Activated naive CD4-positive, alpha-beta T cell treated with anti-CD3 and anti-CD28 coated beads for 36 hours (primary cell): ENCODE results near the gene KDM1A. TPM values are rescaled to one million over a fixed set of nuclear protein-coding genes. Genes with fewer than 3 reads are reported as not detected.
A peak's percentile ranks its signal among the peaks of the same experiment; 100 is the strongest.

Source experiments
- CTCF ChIA-PET: fragments of 350-600 bp; sonication (Branson Sonifier 250); formaldehyde crosslinking; loops from one replicate; lab custom pipeline; 2021; ENCODE audit warnings: antibody characterized with exemption; lab: Charles Lee
- DNase-seq: peaks from one replicate; pipeline ENCODE4 v3.0.0-alpha.2; 2020
- H3K27ac Mint-ChIP-seq: one replicate; pipeline ENCODE4 v1.8.0; 2021; ENCODE audit warnings: mild to moderate bottlenecking, mixed read lengths
- H3K27me3 Mint-ChIP-seq: one replicate; pipeline ENCODE4 v1.8.0; 2021; ENCODE audit warnings: low read depth, mixed read lengths
- H3K36me3 Mint-ChIP-seq: one replicate; pipeline ENCODE4 v1.8.0; 2021; ENCODE audit warnings: low read depth, mixed read lengths
- H3K4me1 Mint-ChIP-seq: one replicate; pipeline ENCODE4 v1.8.0; 2021; ENCODE audit warnings: low read depth, mixed read lengths
- H3K4me3 Mint-ChIP-seq: one replicate; pipeline ENCODE4 v1.8.0; 2021; ENCODE audit warnings: mild to moderate bottlenecking, moderate library complexity, mixed read lengths
- H3K9me3 Mint-ChIP-seq: one replicate; pipeline ENCODE4 v1.8.0; 2021; ENCODE audit warnings: mixed read lengths
- intact Hi-C: fragments of 100-400 bp; cut with micrococcal nuclease; formaldehyde crosslinking; loops from one replicate; pipeline ENCODE4 v1.15.1; 2023
- total RNA-seq, 2 experiments: library from RNA; stranded (reverse); gene quantifications; one replicate each; pipeline ENCODE4 v1.2.3, GENCODE V29; 2021

Gene KDM1A
- total RNA-seq, 2 experiments from 2014 or later, result 59.7 to 62.6 TPM

DNA sequence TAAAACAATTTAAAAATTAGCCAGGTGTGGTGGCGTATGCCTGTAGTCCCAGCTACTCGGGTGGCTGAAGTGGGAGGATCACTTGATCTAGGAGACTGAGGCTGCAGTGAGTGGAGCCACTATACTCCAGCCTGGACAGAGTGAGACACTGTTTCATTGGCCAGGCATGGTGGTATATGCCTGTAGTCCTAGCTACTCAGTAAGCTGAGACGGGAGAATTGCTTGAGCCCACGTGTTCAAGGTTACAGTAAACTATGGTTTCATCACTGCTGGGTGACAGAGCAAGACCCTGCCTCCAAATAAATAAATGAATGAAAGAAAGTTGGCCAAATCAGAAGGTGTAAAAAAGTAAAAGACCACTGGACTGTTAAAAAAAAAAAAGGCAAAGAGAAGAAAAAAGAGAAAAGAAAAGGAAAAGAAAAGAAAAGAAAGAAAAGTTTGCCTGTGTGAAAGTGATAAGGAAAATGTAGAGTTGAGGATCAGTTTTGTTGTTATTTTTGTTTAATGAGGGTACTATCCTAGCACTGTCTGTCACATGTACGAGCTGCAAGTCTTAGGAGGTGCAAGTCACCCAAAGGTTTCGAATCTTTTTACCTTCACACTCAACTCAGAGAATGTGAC is 97.1 kb downstream of the KDM1A start:
- Mint-ChIP-seq H3K9me3 (no peaks in the 10 kb centered on the region), H3K27me3 (no peaks in the 10 kb centered on the region), H3K4me3 (no peak overlapping the region), H3K4me1 (peaks cover 65% of the 10 kb centered on the region), H3K27ac (no peak overlapping the region), H3K36me3 (no peaks in the 10 kb centered on the region)
- intact Hi-C loops, result no loop called here
- no peak for DNase-seq
- CTCF ChIA-PET, result interaction anchor here (1.1 kb wide), 1 partner anchor 16 kb away, joined by 3 read pairs; no protein-coding TSS in a partner anchor

DNA sequence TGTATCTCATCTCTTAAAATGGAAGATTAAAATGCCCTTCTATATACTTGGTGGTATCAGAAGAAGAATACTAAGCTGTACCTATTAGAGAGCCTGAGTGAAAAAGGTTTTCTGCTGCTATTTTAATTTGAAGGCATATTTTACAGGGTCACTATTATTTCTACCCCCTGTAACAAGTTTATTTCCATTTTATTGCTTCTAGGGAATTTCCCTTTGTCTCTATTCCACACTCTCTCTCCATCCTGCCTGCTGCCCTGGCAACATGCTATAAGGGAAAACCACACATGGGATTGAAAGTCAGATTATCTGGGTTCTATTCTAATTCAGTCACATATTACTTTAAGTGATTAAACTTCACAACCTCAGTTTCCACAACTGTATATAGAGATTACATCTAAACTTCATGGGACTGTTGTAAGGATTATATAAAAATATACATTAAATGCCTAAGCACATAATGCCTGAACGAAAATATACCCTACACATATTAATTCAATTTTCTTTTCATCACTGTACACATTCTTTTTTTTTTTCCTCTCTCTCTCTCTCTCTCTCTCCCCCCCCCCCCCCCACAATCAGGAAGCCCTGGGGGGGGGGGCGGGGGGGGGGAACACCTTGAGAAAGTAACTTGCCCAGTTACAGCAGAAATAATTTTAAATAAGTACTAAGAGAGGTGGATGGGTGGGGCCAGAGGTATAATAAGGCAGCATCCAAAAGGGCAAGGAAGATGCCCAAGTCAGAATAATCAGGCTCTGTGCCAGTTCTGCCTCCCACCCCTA is 97.8 kb downstream of the KDM1A start:
- Mint-ChIP-seq H3K27me3 (no peaks in the 10 kb centered on the region), H3K27ac (no peak overlapping the region), H3K4me1 (peaks cover 58% of the 10 kb centered on the region), H3K4me3 (no peak overlapping the region), H3K9me3 (no peaks in the 10 kb centered on the region), H3K36me3 (no peaks in the 10 kb centered on the region)
- CTCF ChIA-PET, result interaction anchor here (0.5 kb wide), 1 partner anchor 28 kb away, joined by 3 read pairs; no protein-coding TSS in a partner anchor
- no peak for DNase-seq
- intact Hi-C loops, result no loop called here

DNA sequence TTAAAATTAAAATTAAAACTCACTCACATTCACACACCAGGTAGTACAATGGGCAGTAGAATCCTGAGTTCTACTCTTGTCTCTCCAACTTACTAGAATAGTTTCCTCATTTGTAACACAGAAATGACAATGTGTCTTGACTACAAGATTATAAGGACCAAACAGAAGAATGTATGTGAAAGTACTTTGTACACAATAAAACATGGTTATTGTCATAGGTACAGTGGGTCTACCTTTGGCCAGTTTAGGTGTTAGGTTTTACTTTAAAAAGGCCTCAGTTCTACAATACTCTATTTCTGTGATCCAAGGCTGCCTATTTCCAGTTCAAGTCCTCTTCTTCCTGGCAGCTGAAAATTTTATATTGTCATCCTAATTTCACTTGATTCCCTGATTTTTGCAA is 99.1 kb downstream of the KDM1A start:
- intact Hi-C loops, result loop anchor here (2.0 kb wide), 1 partner anchor 16 kb away; no protein-coding TSS in a partner anchor
- Mint-ChIP-seq H3K27me3 (no peaks in the 10 kb centered on the region), H3K36me3 (no peaks in the 10 kb centered on the region), H3K27ac (no peak overlapping the region), H3K4me1 (peaks cover 52% of the 10 kb centered on the region), H3K4me3 (no peak overlapping the region), H3K9me3 (no peaks in the 10 kb centered on the region)
- CTCF ChIA-PET, result interaction anchor here (1.8 to 3.1 kb wide), 2 partner anchors 19 to 65 kb away, joined by 9 to 25 read pairs; no protein-coding TSS in a partner anchor
- no peak for DNase-seq

DNA sequence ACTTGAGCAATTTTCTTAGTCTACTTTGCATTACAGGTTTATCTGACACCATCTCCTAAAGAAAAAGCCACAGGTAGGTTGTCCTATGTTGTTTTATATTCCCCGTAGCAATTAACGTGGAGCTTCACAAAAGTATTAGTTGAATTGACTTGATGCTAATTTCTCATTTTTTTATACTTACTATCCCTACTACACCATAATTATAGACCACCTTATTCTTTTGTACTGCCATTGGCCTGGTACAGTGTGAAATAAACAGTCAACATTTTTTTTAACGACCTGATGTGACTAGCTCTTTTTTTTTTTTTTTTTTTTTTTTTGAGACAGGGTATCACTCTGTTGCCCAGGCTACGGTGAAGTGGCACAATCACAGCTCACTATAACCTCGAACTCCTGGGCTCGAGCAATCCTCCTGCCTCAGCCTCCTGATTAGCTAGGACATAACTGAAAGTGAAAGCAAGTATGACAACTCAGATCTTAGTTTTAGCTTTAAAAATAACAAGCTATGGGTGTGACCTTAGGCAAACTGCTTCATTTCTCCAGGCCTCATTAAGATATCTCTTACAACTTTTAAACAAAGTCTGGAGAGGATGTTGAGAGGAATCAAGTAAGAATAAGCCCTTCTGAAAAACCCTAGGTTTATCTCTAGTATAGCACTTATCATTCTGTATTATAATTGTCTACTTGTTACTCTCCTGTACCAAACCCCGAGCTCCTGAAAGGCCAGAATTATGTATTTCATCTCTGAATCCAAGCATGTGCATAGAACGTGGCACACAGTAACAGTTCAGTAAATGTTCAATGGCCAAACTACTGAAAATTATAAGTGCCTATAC is 99.9 kb downstream of the KDM1A start:
- H3K4me1 Mint-ChIP-seq, result peaks cover 52% of the 10 kb centered on the region
- intact Hi-C loops, result loop anchor here (2.0 kb wide), 1 partner anchor 16 kb away; no protein-coding TSS in a partner anchor
- peak; percentile 64 for DNase-seq

DNA sequence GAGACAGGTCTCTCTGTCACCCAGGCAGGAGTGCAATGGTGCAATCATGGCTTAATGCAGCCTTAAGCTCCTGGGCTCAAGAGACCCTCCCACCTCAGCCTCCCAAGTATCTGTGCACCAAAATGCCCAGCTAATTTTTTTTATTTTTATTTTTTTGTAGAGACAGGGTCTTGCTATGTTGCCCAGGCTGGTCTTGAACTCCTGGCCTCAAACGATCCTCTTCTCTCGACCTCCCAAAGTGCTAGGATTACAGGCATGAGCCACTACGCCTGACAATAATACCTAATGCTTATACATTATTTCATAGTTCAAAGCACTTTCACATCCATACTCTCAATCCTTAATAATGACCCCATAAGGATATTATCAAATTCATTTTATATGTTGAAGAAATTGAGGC is 101.1 kb downstream of the KDM1A start:
- no peaks in the 10 kb centered on the region for H3K36me3 Mint-ChIP-seq
- CTCF ChIA-PET, result interaction anchor here (1.4 to 3.1 kb wide), 3 partner anchors 10 to 63 kb away, joined by 3 to 25 read pairs (median 9); no protein-coding TSS in a partner anchor
- peaks cover 56% of the 10 kb centered on the region for H3K4me1 Mint-ChIP-seq
- H3K27ac Mint-ChIP-seq, result no peak overlapping the region
- intact Hi-C loops, result no loop called here
- H3K4me3 Mint-ChIP-seq, result no peak overlapping the region
- no peaks in the 10 kb centered on the region for H3K27me3 Mint-ChIP-seq
- no peaks in the 10 kb centered on the region for H3K9me3 Mint-ChIP-seq
- no peak for DNase-seq

More for the DNA sequence above, 99.9 kb downstream of the KDM1A start:
- CTCF ChIA-PET, result interaction anchor here (1.0 to 3.1 kb wide), 3 partner anchors 9 to 65 kb away, joined by 4 to 25 read pairs (median 9); no protein-coding TSS in a partner anchor
- Mint-ChIP-seq H3K36me3 (no peaks in the 10 kb centered on the region), H3K27me3 (no peaks in the 10 kb centered on the region), H3K9me3 (no peaks in the 10 kb centered on the region), H3K4me3 (peak overlapping the region; percentile 4), H3K27ac (peak overlapping the region; percentile 21)

DNA sequence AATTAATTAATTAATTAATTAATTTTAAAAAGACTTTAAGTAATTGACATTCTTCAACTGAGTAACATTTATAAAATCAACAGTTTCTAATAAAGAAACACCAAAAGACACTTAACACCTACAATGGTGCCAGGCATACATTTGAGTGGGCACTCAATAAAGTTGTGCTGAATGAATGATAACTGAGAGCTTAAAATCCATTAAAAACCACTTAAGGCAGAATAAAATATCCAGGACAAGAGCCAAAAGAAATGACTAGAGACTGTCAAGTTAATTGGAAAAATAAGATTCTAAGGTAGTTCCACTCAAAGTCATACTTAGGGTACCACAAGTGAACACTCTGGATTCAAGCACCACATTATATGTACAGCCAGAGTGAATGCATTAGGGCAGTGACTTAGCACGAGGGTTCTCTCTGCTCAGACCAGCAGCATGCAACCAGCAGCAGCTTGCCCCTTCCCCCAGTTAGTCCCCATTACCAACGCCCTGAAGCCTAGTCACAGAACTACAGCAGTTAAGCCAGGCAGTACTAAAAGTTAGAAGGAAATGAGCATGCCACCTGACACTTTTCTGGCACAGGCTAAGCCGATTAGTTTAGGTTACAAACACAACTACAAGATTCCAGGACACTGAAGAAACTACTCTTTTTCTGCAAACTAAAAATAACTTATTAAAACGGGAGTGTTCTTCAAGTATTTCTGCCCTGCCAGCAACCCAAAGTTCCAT is 102.9 kb downstream of the KDM1A start:
- H3K4me1 Mint-ChIP-seq, result peaks cover 61% of the 10 kb centered on the region
- no peaks in the 10 kb centered on the region for H3K36me3 Mint-ChIP-seq
- no peak overlapping the region for H3K27ac Mint-ChIP-seq
- no peak overlapping the region for H3K4me3 Mint-ChIP-seq
- H3K9me3 Mint-ChIP-seq, result no peaks in the 10 kb centered on the region
- no peaks in the 10 kb centered on the region for H3K27me3 Mint-ChIP-seq
- DNase-seq, result no peak
- CTCF ChIA-PET, result no interaction called here
- intact Hi-C loops, result no loop called here

DNA sequence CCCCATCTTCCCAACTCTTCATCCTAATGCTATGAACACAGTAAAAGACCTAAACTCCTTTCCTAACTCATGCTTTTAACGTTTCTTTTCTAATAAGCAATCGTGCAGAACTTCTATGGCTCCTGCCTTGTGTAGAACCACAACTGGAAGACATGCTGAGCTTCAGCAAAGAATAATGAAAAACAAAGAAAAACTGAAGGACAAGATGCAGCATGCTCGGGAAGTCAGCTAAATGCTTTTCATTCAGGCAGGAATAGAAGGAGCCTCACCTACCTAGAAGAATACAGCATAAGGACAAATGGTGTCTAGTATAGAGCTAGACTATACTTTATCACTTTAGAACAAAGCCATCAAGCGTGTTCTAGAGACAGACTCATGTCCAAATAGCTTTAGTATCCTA is 103.5 kb downstream of the KDM1A start:
- no peaks in the 10 kb centered on the region for H3K36me3 Mint-ChIP-seq

DNA sequence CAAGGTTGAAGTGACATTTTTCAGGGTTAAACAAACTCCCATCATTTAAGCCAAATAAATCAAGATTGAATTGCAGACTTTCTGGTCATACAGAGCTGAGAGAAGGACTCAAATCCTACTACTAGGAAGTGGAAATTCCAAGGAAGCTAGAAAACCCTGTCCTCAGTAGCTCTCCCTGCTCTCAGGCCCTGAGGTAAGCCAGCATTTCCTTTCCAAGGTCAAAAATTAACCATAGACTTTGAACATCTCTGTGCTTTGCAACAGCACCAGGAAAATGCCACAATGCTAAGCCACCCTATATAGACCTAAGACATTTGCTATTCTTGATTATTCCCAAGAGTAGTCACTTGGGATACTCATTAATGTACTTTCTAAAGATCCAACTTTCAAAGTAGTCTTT is 104.3 kb downstream of the KDM1A start:
- intact Hi-C loops, result no loop called here
- CTCF ChIA-PET, result interaction anchor here (0.9 to 2.6 kb wide), 2 partner anchors 59 to 61 kb away, joined by 7 read pairs; no protein-coding TSS in a partner anchor
- Mint-ChIP-seq H3K4me3 (no peak overlapping the region), H3K27me3 (no peaks in the 10 kb centered on the region), H3K27ac (no peak overlapping the region), H3K4me1 (peaks cover 54% of the 10 kb centered on the region), H3K36me3 (no peaks in the 10 kb centered on the region), H3K9me3 (no peaks in the 10 kb centered on the region)
- no peak for DNase-seq

More for the DNA sequence above, 103.5 kb downstream of the KDM1A start:
- intact Hi-C loops, result no loop called here
- CTCF ChIA-PET, result interaction anchor here (2.6 kb wide), 1 partner anchor 61 kb away, joined by 7 read pairs; no protein-coding TSS in a partner anchor
- no peak for DNase-seq
- Mint-ChIP-seq H3K4me3 (no peak overlapping the region), H3K9me3 (no peaks in the 10 kb centered on the region), H3K4me1 (peaks cover 57% of the 10 kb centered on the region), H3K27ac (no peak overlapping the region), H3K27me3 (no peaks in the 10 kb centered on the region)

DNA sequence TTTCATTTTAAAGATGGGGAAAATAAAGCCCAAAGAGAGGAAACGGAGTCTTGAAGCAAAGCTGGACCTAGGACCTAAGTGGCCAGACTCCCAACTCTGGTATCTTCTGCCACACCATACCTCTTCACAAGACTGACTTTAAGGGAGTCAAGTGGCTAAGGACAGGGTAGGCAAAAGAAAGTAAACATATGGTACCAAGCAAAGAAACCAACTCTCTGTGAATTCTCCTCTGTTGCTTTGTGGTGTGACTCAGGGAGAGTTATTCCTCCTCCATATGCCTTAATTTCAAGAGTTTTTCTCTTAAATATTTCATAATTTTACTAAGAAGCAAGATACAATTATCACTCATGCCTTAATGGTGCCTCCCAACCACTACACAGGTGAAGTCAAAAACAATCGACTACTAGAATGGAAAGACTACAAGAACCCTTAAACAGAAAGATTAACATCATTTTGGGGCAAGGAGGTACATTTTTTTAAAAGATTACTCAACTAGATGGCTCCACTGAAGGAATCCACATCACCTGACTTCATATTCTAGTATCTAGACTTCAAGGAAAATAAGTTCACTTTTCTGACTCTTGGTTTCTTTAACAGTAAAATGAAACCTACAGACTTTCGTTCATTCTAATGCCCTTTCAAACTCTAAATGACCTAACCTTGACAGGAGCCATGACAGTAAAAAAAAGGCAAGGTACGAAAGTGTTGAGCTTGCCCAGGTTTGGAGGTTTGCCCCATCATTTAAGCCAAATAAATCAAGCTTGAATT is 105.2 kb downstream of the KDM1A start:
- peaks cover 45% of the 10 kb centered on the region for H3K4me1 Mint-ChIP-seq
- CTCF ChIA-PET, result interaction anchor here (2.6 kb wide), 1 partner anchor 60 kb away, joined by 7 read pairs; no protein-coding TSS in a partner anchor
- no peaks in the 10 kb centered on the region for H3K36me3 Mint-ChIP-seq
- intact Hi-C loops, result no loop called here
- H3K27me3 Mint-ChIP-seq, result no peaks in the 10 kb centered on the region
- H3K27ac Mint-ChIP-seq, result peak overlapping the region; percentile 37
- no peak for DNase-seq
- H3K9me3 Mint-ChIP-seq, result no peaks in the 10 kb centered on the region
- H3K4me3 Mint-ChIP-seq, result no peak overlapping the region

DNA sequence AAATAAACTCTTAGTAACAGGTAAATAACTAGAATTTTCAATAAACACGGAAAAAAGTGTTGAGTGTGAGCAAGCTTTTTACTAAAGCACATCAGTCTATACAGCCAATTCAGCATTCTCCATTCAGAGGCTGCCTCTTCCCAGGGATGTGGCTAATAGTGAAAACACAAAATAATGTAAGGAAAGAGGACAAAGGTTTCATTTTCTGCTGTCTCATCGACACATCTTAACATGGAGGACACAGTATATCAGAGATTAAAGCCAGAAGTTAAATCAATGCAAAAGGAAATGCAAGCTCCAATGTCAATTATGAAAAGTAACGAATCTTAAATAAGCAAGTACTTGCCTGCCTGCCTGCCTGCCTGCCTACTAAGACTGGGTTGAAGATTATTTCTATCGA is 106.2 kb downstream of the KDM1A start:
- no peaks in the 10 kb centered on the region for H3K36me3 Mint-ChIP-seq
- peaks cover 40% of the 10 kb centered on the region for H3K4me1 Mint-ChIP-seq
- CTCF ChIA-PET, result no interaction called here
- H3K9me3 Mint-ChIP-seq, result no peaks in the 10 kb centered on the region
- DNase-seq, result no peak
- intact Hi-C loops, result no loop called here
- H3K4me3 Mint-ChIP-seq, result no peak overlapping the region
- no peak overlapping the region for H3K27ac Mint-ChIP-seq
- H3K27me3 Mint-ChIP-seq, result no peaks in the 10 kb centered on the region

DNA sequence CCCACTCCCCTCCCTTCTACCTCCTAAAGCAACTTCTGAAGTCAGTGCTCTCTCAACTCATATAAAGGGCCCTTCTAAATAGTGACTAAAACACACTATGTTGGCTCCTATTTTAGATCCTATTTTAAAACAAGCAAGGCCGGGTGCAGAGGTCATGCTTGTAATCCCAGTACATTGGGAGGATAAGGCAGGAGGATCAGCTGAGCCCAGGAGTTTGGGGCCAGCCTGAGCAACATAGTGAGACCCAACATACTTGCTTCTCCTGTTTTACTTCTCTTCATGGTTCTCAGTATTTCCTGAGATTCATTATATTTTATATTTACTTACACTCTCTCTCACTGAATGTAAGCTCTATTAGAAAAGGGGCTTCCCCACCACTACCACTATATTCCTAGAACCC is 106.9 kb downstream of the KDM1A start:
- Mint-ChIP-seq H3K4me1 (peaks cover 38% of the 10 kb centered on the region), H3K36me3 (no peaks in the 10 kb centered on the region), H3K9me3 (no peaks in the 10 kb centered on the region), H3K27me3 (no peaks in the 10 kb centered on the region), H3K27ac (no peak overlapping the region), H3K4me3 (no peak overlapping the region)
- CTCF ChIA-PET, result interaction anchor here (1.2 to 1.6 kb wide), 2 partner anchors 27 to 58 kb away, joined by 4 read pairs; no protein-coding TSS in a partner anchor
- no peak for DNase-seq
- intact Hi-C loops, result no loop called here
